Activated T-cell treated with anti-CD3 and anti-CD28 coated beads, Interleukin-2, amount 50 U/mL, for 72 hours (primary cell): ENCODE measurements around the gene FXR2. TPM values are rescaled to one million over a fixed set of nuclear protein-coding genes. Genes with fewer than 3 reads are reported as not detected.

Experiments
- ATAC-seq, 2 donors: fragments of 150-1000 bp; cut with Tn5 transposase; replicated peaks in 1 of 2; 2 replicates each; pipeline ENCODE4 v1.10.0; 2021; ENCODE audit warnings: moderate library complexity in 2 of 2, mild to moderate bottlenecking in 1 of 2
- DNase-seq, 2 donors: peaks; one replicate each; pipeline ENCODE4 v3.0.0; 2021 to 2022; ENCODE audit warnings: mixed read lengths in 1 of 2
- H3K27ac Mint-ChIP-seq: one replicate; pipeline ENCODE4 v1.8.0; 2022; ENCODE audit warnings: mild to moderate bottlenecking, moderate library complexity, mixed read lengths
- H3K27me3 Mint-ChIP-seq: one replicate; pipeline ENCODE4 v1.8.0; 2022; ENCODE audit warnings: low read depth, mixed read lengths
- H3K36me3 Mint-ChIP-seq, 2 donors: one replicate each; pipeline ENCODE4 v1.8.0; 2022; ENCODE audit warnings: mixed read lengths in 2 of 2, mild to moderate bottlenecking in 1 of 2; ENCODE audit not compliant: insufficient read depth in 2 of 2
- H3K4me1 Mint-ChIP-seq: one replicate; pipeline ENCODE4 v1.8.0; 2022; ENCODE audit warnings: low read depth, mixed read lengths
- H3K4me3 Mint-ChIP-seq, 2 donors: one replicate each; pipeline ENCODE4 v1.8.0; 2022; ENCODE audit warnings: mild to moderate bottlenecking in 2 of 2, mixed read lengths in 2 of 2, moderate library complexity in 2 of 2
- H3K9me3 Mint-ChIP-seq, 2 donors: one replicate each; pipeline ENCODE4 v1.8.0; 2022; ENCODE audit warnings: mixed read lengths in 2 of 2
- total RNA-seq, 2 donors: library from RNA; stranded (reverse); gene quantifications; one replicate each; pipeline ENCODE4 v1.2.3, GENCODE V29; 2022

FXR2 gene
- total RNA-seq, 2 donors from 2014 or later = 52.5 to 53.3 TPM

- no peak overlapping the region for H3K27ac Mint-ChIP-seq
- ATAC-seq (no peak), DNase-seq (no peak)
- H3K27me3 Mint-ChIP-seq = no peaks in the 10 kb centered on the region
- peaks cover 7% of the 10 kb centered on the region in 2 donors for H3K36me3 Mint-ChIP-seq
- peak overlapping the region; percentile 92 to 97 for H3K4me3 Mint-ChIP-seq
- no peaks in the 10 kb centered on the region for H3K9me3 Mint-ChIP-seq
- peaks cover 50% of the 10 kb centered on the region for H3K4me1 Mint-ChIP-seq
Measured at GRCh38 chr17:7563115-7563869, 51.4 kb downstream of the FXR2 start.

- ATAC-seq (peak in 1 of 2 donors; percentile 1), DNase-seq (no peak)
- Mint-ChIP-seq H3K4me3 (peak overlapping the region; percentile 92 to 97), H3K9me3 (no peaks in the 10 kb centered on the region), H3K27me3 (no peaks in the 10 kb centered on the region), H3K4me1 (peaks cover 58% of the 10 kb centered on the region), H3K36me3 (peaks cover 5% of the 10 kb centered on the region in 2 donors), H3K27ac (peak overlapping the region; percentile 93)
Measured at GRCh38 chr17:7562208-7562605, 52.5 kb downstream of the FXR2 start.

GRCh38 chr17:7561589-7562207, 53.0 kb downstream of the FXR2 start, which contains the start of gene SENP3:
Gene SENP3 (plus strand): TSS chr17:7561919. CDS start chr17:7563077, 1,158 bp downstream.
- peak; percentile 89 for ATAC-seq
- H3K36me3 Mint-ChIP-seq = peaks cover 5% of the 10 kb centered on the region in 2 donors
- H3K27me3 Mint-ChIP-seq = no peaks in the 10 kb centered on the region
- peak; percentile 93 to 95 for DNase-seq
- no peaks in the 10 kb centered on the region for H3K9me3 Mint-ChIP-seq
- H3K4me1 Mint-ChIP-seq = peaks cover 58% of the 10 kb centered on the region
- peak within 1 kb of the TSS; percentile 93 for H3K27ac Mint-ChIP-seq
- H3K4me3 Mint-ChIP-seq = peak within 1 kb of the TSS; percentile 92 to 97

- H3K27ac Mint-ChIP-seq = peak overlapping the region; percentile 93
- peak; percentile 75 to 77 for ATAC-seq
Measured at GRCh38 chr17:7561028-7561575, 53.6 kb downstream of the FXR2 start.

GRCh38 chr17:7560172-7561027, 54.3 kb downstream of the FXR2 start:
- H3K4me3 Mint-ChIP-seq = peak overlapping the region; percentile 92 to 97
- no peaks in the 10 kb centered on the region for H3K9me3 Mint-ChIP-seq
- H3K27ac Mint-ChIP-seq = peak overlapping the region; percentile 93
- peak; percentile 40 to 43 for ATAC-seq
- H3K36me3 Mint-ChIP-seq = peaks cover 1 to 2% of the 10 kb centered on the region in 2 donors
- DNase-seq = peak; percentile 70 to 77
- H3K4me1 Mint-ChIP-seq = peaks cover 57% of the 10 kb centered on the region
- H3K27me3 Mint-ChIP-seq = no peaks in the 10 kb centered on the region

More at GRCh38 chr17:7561028-7561575, 53.6 kb downstream of the FXR2 start:
- DNase-seq = peak; percentile 89 to 91
- Mint-ChIP-seq H3K36me3 (peaks cover 5% of the 10 kb centered on the region in 2 donors), H3K9me3 (no peaks in the 10 kb centered on the region), H3K4me1 (peaks cover 56% of the 10 kb centered on the region), H3K27me3 (no peaks in the 10 kb centered on the region), H3K4me3 (peak overlapping the region; percentile 92 to 97)

- H3K4me1 Mint-ChIP-seq = peaks cover 59% of the 10 kb centered on the region
- H3K27me3 Mint-ChIP-seq = no peaks in the 10 kb centered on the region
- peaks cover 0 to 2% of the 10 kb centered on the region in 2 donors for H3K36me3 Mint-ChIP-seq
- H3K27ac Mint-ChIP-seq = no peak overlapping the region
- no peak for ATAC-seq
- no peaks in the 10 kb centered on the region for H3K9me3 Mint-ChIP-seq
- no peak for DNase-seq
- H3K4me3 Mint-ChIP-seq = peak overlapping the region; percentile 92 to 97
Measured at GRCh38 chr17:7559320-7560171, 55.2 kb downstream of the FXR2 start.

- H3K4me1 Mint-ChIP-seq = peaks cover 56% of the 10 kb centered on the region
- ATAC-seq (no peak), DNase-seq (no peak)
- peaks cover 0 to 2% of the 10 kb centered on the region in 2 donors for H3K36me3 Mint-ChIP-seq
- peak within 1 kb of the TSS; percentile 58 to 92 for H3K4me3 Mint-ChIP-seq
- H3K27me3 Mint-ChIP-seq = no peaks in the 10 kb centered on the region
- peak within 1 kb of the TSS; percentile 74 for H3K27ac Mint-ChIP-seq
- H3K9me3 Mint-ChIP-seq = no peaks in the 10 kb centered on the region
Measured at GRCh38 chr17:7558544-7559319, 56.0 kb downstream of the FXR2 start, which contains the start of gene TNFSF13. Gene TNFSF13 (plus strand): TSS chr17:7558750. CDS start chr17:7559040, 290 bp downstream.

- H3K36me3 Mint-ChIP-seq = peaks cover 0 to 2% of the 10 kb centered on the region in 2 donors
- H3K4me1 Mint-ChIP-seq = peaks cover 63% of the 10 kb centered on the region
- peak overlapping the region; percentile 58 to 92 for H3K4me3 Mint-ChIP-seq
- ATAC-seq (no peak), DNase-seq (peak; percentile 29 to 45)
- H3K9me3 Mint-ChIP-seq = no peaks in the 10 kb centered on the region
- peak overlapping the region; percentile 74 for H3K27ac Mint-ChIP-seq
- no peaks in the 10 kb centered on the region for H3K27me3 Mint-ChIP-seq
Measured at GRCh38 chr17:7557775-7558543, 56.7 kb downstream of the FXR2 start.

- ATAC-seq (no peak), DNase-seq (no peak)
- Mint-ChIP-seq H3K27ac (no peak overlapping the region), H3K36me3 (peaks cover 0 to 2% of the 10 kb centered on the region in 2 donors), H3K27me3 (no peaks in the 10 kb centered on the region), H3K4me1 (peaks cover 63% of the 10 kb centered on the region), H3K4me3 (no peak overlapping the region), H3K9me3 (no peaks in the 10 kb centered on the region)
Measured at GRCh38 chr17:7557147-7557764, 57.4 kb downstream of the FXR2 start.

GRCh38 chr17:7556627-7557026, 58.1 kb downstream of the FXR2 start:
- Mint-ChIP-seq H3K27ac (no peak overlapping the region), H3K9me3 (no peaks in the 10 kb centered on the region), H3K4me1 (peaks cover 69% of the 10 kb centered on the region), H3K36me3 (peaks cover 0 to 2% of the 10 kb centered on the region in 2 donors), H3K27me3 (no peaks in the 10 kb centered on the region), H3K4me3 (peak overlapping the region in 1 of 2 donors; percentile 42)
- DNase-seq (no peak), ATAC-seq (no peak)
